OCI-LY3 (cell line): ENCODE measurements around the gene PTDSS2.

Experiments
- CTCF ChIP-seq: fragments of 200-600, 300-600 bp; sonication (generic); IDR thresholded peaks from 2 replicates; pipeline ENCODE4 v1.5.1; 2014; ENCODE audit warnings: antibody characterized with exemption, low read length, low read depth
- EZH2phosphoT487 ChIP-seq: fragments of 200-600 bp; shearing (Covaris generic); IDR thresholded peaks from 2 replicates; pipeline ENCODE4 v1.6.1; 2018; ENCODE audit warnings: antibody characterized with exemption, mixed run types, low read depth

- no peak for TF ChIP-seq CTCF
- no peak for TF ChIP-seq EZH2phosphoT487
These were observed 70.5 kb downstream of the PTDSS2 start for GRCh38 chr11:520428-521176.
